ENCODE results near the gene GNG13. TPM values are rescaled to one million over a fixed set of nuclear protein-coding genes. Genes with fewer than 3 reads are reported as not detected.

The GNG13 gene, protein sequence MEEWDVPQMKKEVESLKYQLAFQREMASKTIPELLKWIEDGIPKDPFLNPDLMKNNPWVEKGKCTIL
- not detected in 2 replicates for total RNA-seq

DNA sequence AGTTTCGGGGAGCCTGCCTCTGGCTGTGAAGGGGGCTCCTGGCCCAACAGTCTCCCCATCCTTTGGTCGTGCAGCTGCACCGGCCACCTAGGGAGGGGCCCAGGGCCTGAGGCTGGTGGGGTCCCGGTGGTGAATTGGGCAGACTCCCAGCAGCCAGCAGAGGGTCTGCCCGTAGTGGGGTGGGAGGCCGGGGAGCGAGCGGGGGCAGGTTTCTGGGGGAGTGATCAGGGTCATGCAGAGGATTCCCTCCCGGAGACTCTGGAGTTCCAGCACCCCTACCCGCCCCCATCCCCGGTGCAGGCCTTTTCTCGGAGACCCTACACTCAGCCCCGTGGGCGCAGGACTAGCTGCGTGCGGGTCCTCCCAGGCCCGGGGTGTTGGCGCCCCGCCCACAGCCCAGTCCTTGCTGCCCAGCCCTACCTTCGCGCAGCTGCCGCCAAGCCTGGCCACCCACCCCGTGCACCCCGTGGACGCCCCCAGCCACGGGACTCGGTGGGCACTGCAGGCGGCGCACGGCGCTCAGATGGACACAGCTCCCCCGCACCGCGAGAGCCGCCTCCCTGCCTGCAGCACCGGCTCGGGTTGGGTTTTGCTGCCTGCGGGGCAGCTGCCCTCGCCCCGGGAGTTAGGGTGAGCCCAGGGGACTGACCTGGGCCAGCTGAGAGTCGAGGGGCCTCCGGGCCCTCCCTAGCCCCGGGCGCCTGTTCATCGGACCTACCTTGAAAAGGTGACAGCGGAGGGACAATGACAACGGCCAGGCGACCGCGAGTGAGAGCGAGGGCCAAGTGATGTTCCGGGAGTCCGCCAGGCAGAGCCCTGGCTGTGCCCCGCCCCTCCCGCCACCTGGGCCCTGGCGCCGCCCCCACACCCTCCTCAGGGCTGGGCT is at the start of gene GNG13:
GNG13 (minus strand) TSS at position 787 of the 886 bp plus-strand sequence. CDS start 1,657 bp downstream, outside the sequence.

DNA sequence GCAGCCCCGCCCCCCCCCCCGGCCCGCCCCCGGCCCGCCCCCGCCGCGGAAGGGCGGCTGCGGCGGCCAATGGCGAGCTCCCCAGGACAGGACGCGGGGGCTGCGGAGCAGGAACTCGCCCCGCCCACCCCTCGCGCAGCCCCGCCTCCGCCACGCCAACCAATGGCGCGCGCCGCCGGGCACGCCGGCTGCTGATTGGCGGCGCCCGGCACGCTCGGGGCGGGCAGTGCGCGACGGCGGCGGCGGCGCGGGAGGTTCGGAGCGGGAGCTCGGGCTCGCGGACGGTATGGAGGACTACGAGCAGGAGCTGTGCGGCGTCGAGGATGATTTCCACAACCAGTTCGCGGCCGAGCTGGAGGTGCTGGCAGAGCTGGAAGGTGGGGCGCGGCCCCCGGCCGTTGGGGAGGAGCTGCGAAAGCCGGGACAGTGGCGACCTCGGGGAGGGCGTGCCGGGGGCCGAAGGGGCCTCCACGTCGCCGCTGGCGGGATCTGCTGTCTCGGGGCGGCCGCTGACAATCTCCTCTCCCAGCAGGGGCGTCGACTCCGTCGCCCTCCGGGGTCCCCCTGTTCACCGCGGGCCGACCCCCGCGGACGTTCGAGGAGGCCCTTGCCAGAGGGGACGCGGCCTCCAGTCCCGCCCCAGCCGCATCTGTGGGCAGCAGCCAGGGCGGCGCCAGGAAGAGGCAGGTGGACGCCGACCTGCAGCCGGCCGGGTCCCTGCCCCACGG is 12.0 kb downstream of the GNG13 start, which contains the start of gene CHTF18:
CHTF18 (plus strand) TSS at position 222 of the 728 bp plus-strand sequence; CDS start at position 287, 65 bp downstream.

DNA sequence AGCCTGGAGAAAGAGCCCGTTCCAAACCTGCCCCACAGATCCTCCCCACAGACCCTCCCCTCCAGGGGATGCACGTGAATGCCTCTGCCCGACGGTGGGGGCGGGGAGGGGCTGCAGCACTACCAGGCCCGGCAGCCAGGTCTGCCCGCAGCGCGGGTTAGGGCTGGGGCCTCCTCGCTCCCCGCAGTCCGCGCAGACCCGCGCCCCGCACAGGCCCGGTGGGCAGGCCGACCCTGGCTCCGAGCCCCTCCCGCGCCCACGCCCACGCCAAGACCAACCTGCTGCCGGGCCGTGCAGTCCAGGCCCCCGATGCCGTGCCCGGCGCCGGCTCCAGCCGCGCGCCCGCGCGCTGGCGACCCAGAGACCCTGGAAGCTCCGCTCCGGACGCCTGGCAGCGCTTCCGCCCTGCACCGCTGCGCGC is 12.5 kb downstream of the GNG13 start, which contains the start of gene RPUSD1:
RPUSD1 (minus strand) TSS at position 404 of the 421 bp plus-strand sequence. CDS start 644 bp downstream, outside the sequence.

DNA sequence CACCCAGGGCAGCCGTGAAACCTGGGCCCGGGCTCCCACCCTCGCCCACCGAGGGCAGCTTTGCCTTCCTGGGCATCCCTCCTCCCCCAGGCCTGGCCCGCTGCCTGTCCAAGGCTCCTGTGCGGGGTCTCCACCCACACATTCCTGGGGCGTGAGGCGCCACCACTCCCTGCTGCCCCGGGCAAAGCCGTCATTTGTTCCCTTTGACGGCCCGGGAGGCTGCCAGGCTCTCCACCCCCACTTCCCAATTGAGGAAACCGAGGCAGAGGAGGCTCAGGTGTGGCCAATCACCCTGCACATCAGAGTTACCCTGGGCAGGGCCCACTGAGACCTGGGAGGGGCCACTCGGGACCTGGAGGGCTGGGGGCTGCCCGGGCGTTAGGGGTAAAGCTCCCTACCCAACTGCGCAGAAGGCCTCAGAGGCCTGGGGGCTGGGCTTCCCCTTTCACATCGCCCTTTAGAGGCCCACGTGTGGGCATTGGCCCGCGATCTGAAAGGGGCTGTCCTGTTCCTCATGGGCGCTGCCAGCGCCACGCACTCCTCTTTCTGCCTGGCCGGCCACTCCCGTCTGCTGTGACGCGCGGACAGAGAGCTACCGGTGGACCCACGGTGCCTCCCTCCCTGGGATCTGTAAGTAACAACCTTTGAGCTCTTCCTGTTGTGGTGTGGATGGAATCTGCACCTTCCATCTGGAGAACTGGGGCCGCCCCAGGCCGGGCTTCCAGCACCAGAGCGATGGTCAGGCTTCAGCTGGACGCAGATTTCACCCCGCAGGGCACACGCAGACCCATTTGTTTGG is 39.8 kb downstream of the GNG13 start, which contains the start of gene MSLN:
MSLN (plus strand) TSS at position 190 of the 799 bp plus-strand sequence. CDS start 1,947 bp downstream, outside the sequence.

Other genes with a start within 250 kb of the GNG13 start
- not detected in 2 replicates for gene PRR35, start 240.3 kb downstream of the GNG13 start, total RNA-seq
- 2.2 and 6.5 TPM in 2 replicates for gene NHLRC4, start 233.7 kb downstream of the GNG13 start, total RNA-seq
- gene PIGQ, start 230.8 kb downstream of the GNG13 start, total RNA-seq: 22.4 and 30.7 TPM in 2 replicates
- 11.6 and 18.6 TPM in 2 replicates for gene RAB40C, start 210.7 kb downstream of the GNG13 start, total RNA-seq
- gene WFIKKN1, start 169.7 kb downstream of the GNG13 start, total RNA-seq: under 0.01 TPM in 1 of 2 replicates, not detected in the other
- 119 and 170 TPM in 2 replicates for gene METTL26, start 164.4 kb downstream of the GNG13 start, total RNA-seq
- 28.2 and 41.8 TPM in 2 replicates for gene MCRIP2, start 158.9 kb downstream of the GNG13 start, total RNA-seq
- gene WDR90, start 151.4 kb downstream of the GNG13 start, total RNA-seq: 9.2 and 12.6 TPM in 2 replicates
- gene RHOT2, start 132.6 kb downstream of the GNG13 start, total RNA-seq: 48.6 and 67.3 TPM in 2 replicates
- 2.9 TPM in 1 of 2 replicates, not detected in the other for gene RHBDL1, start 125.1 kb downstream of the GNG13 start, total RNA-seq
- 147 and 190 TPM in 2 replicates for gene STUB1, start 120.3 kb downstream of the GNG13 start, total RNA-seq
- 43.3 and 83.1 TPM in 2 replicates for gene JMJD8, start 116.4 kb downstream of the GNG13 start, total RNA-seq
- gene WDR24, start 110.3 kb downstream of the GNG13 start, total RNA-seq: 9.7 and 12.8 TPM in 2 replicates
- gene FBXL16, start 94.9 kb downstream of the GNG13 start, total RNA-seq: 1.9 and 2.9 TPM in 2 replicates
- gene METRN, start 85.6 kb downstream of the GNG13 start, total RNA-seq: 84.7 and 120 TPM in 2 replicates
- 13.4 and 19.0 TPM in 2 replicates for gene ANTKMT, start 79.6 kb downstream of the GNG13 start, total RNA-seq
- gene CCDC78, start 74.3 kb downstream of the GNG13 start, total RNA-seq: 1.6 and 4.5 TPM in 2 replicates
- 4.0 and 25.1 TPM in 2 replicates for gene HAGHL, start 73.6 kb downstream of the GNG13 start, total RNA-seq
- 16.8 and 31.4 TPM in 2 replicates for gene CIAO3, start 59.7 kb downstream of the GNG13 start, total RNA-seq
- not detected in 2 replicates for gene MSLN, start 40.0 kb downstream of the GNG13 start, total RNA-seq
- gene RPUSD1, start 12.4 kb downstream of the GNG13 start, total RNA-seq: 20.0 and 33.5 TPM in 2 replicates
- 16.6 and 22.0 TPM in 2 replicates for gene CHTF18, start 12.1 kb downstream of the GNG13 start, total RNA-seq
- gene LMF1, start 170.2 kb upstream of the GNG13 start, total RNA-seq: 12.1 and 38.6 TPM in 2 replicates
- gene SOX8, start 181.0 kb upstream of the GNG13 start, total RNA-seq: 2.8 and 5.4 TPM in 2 replicates

Measured in cardiac atrium fibroblast (primary cell).